Measurements from ENCODE around the gene ADM5. TPM values are rescaled to one million over a fixed set of nuclear protein-coding genes. Genes with fewer than 3 reads are reported as not detected.
A peak's percentile ranks its signal among the peaks of the same experiment; 100 is the strongest.

Gene ADM5
- total and polyA plus RNA-seq, 2 experiments from 2014 or later: 2.8 to 5.7 TPM

DNA sequence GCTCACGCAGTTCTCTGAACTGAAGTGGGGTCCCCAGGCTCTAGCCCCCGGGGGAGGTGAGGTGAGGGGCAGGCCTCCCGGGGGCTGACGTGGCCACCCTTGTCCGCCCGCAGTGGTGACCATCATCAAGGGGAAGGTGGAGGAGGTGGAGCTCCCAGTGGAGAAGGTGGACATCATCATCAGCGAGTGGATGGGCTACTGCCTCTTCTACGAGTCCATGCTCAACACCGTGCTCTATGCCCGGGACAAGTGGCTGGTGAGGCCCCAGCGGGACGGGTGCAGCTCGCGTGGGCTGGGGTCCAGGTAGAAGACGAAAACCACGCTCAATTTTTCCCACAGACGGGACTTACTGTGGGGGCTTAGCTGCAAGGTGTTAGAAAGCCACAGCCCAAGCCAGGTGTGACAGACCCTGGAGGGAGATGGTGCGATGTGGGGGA, 5.6 kb upstream of the ADM5 start:
- no peak overlapping the region for H3K4me3 ChIP-seq
- Mint-ChIP-seq H3K27me3 (ENCODE audit: insufficient read depth, low read depth, poor library complexity) (peaks cover 32% of the 10 kb centered on the region), H3K9me3 (no peaks in the 10 kb centered on the region), H3K36me3 (ENCODE audit: low read depth) (peaks cover 70% of the 10 kb centered on the region), H3K4me1 (peaks cover 50% of the 10 kb centered on the region), H3K4me3 (no peak overlapping the region), H3K27ac (no peak overlapping the region)
- H4K20me1 ChIP-seq (replicated peaks; ENCODE audit: insufficient read depth): peaks cover 57% of the 10 kb centered on the region
- no peaks in the 10 kb centered on the region for H3K9me2 ChIP-seq (ENCODE audit: insufficient read depth)
- peaks cover 51% of the 10 kb centered on the region for H3K79me2 ChIP-seq (replicated peaks; ENCODE audit: insufficient read depth)
- peaks cover 44% of the 10 kb centered on the region for H3K36me3 ChIP-seq (ENCODE audit: insufficient read depth)
- H3K27ac ChIP-seq (ENCODE audit: low read depth): peak overlapping the region; percentile 68; the same call in 1 of the 2 replicates
- ATAC-seq: no peak
- no peak overlapping the region for H3K4me2 ChIP-seq
- H2AFZ ChIP-seq: no peak overlapping the region
- H3K4me1 ChIP-seq (ENCODE audit: insufficient read depth): peaks cover 36% of the 10 kb centered on the region
- peaks cover 66% of the 10 kb centered on the region for H3F3A ChIP-seq (replicated peaks; ENCODE audit: low read depth)
- no peak for DNase-seq (ENCODE audit: low spot score)
- H3K27me3 ChIP-seq (ENCODE audit: insufficient read depth): no peaks in the 10 kb centered on the region
- TF ChIP-seq EZH2phosphoT487 (IDR thresholded peaks at IDR 0.05; ENCODE audit: unreplicated experiment): no peak
- TF ChIP-seq, protein P1, sequence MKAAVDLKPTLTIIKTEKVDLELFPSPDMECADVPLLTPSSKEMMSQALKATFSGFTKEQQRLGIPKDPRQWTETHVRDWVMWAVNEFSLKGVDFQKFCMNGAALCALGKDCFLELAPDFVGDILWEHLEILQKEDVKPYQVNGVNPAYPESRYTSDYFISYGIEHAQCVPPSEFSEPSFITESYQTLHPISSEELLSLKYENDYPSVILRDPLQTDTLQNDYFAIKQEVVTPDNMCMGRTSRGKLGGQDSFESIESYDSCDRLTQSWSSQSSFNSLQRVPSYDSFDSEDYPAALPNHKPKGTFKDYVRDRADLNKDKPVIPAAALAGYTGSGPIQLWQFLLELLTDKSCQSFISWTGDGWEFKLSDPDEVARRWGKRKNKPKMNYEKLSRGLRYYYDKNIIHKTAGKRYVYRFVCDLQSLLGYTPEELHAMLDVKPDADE (IDR thresholded peaks at IDR 0.05): no peak
- TF ChIP-seq, protein P2, sequence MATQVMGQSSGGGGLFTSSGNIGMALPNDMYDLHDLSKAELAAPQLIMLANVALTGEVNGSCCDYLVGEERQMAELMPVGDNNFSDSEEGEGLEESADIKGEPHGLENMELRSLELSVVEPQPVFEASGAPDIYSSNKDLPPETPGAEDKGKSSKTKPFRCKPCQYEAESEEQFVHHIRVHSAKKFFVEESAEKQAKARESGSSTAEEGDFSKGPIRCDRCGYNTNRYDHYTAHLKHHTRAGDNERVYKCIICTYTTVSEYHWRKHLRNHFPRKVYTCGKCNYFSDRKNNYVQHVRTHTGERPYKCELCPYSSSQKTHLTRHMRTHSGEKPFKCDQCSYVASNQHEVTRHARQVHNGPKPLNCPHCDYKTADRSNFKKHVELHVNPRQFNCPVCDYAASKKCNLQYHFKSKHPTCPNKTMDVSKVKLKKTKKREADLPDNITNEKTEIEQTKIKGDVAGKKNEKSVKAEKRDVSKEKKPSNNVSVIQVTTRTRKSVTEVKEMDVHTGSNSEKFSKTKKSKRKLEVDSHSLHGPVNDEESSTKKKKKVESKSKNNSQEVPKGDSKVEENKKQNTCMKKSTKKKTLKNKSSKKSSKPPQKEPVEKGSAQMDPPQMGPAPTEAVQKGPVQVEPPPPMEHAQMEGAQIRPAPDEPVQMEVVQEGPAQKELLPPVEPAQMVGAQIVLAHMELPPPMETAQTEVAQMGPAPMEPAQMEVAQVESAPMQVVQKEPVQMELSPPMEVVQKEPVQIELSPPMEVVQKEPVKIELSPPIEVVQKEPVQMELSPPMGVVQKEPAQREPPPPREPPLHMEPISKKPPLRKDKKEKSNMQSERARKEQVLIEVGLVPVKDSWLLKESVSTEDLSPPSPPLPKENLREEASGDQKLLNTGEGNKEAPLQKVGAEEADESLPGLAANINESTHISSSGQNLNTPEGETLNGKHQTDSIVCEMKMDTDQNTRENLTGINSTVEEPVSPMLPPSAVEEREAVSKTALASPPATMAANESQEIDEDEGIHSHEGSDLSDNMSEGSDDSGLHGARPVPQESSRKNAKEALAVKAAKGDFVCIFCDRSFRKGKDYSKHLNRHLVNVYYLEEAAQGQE (IDR thresholded peaks at IDR 0.05; ENCODE audit: unreplicated experiment): no peak
- TF ChIP-seq ZNF114 (CRISPR knock-in tag; IDR thresholded peaks at IDR 0.05): no peak
- no peak for TF ChIP-seq STAT1 (IDR thresholded peaks at IDR 0.05; ENCODE audit: unreplicated experiment)
- TF ChIP-seq POLR2AphosphoS5 (IDR thresholded peaks at IDR 0.05; ENCODE audit: low read depth): no peak
- TF ChIP-seq, protein P3, sequence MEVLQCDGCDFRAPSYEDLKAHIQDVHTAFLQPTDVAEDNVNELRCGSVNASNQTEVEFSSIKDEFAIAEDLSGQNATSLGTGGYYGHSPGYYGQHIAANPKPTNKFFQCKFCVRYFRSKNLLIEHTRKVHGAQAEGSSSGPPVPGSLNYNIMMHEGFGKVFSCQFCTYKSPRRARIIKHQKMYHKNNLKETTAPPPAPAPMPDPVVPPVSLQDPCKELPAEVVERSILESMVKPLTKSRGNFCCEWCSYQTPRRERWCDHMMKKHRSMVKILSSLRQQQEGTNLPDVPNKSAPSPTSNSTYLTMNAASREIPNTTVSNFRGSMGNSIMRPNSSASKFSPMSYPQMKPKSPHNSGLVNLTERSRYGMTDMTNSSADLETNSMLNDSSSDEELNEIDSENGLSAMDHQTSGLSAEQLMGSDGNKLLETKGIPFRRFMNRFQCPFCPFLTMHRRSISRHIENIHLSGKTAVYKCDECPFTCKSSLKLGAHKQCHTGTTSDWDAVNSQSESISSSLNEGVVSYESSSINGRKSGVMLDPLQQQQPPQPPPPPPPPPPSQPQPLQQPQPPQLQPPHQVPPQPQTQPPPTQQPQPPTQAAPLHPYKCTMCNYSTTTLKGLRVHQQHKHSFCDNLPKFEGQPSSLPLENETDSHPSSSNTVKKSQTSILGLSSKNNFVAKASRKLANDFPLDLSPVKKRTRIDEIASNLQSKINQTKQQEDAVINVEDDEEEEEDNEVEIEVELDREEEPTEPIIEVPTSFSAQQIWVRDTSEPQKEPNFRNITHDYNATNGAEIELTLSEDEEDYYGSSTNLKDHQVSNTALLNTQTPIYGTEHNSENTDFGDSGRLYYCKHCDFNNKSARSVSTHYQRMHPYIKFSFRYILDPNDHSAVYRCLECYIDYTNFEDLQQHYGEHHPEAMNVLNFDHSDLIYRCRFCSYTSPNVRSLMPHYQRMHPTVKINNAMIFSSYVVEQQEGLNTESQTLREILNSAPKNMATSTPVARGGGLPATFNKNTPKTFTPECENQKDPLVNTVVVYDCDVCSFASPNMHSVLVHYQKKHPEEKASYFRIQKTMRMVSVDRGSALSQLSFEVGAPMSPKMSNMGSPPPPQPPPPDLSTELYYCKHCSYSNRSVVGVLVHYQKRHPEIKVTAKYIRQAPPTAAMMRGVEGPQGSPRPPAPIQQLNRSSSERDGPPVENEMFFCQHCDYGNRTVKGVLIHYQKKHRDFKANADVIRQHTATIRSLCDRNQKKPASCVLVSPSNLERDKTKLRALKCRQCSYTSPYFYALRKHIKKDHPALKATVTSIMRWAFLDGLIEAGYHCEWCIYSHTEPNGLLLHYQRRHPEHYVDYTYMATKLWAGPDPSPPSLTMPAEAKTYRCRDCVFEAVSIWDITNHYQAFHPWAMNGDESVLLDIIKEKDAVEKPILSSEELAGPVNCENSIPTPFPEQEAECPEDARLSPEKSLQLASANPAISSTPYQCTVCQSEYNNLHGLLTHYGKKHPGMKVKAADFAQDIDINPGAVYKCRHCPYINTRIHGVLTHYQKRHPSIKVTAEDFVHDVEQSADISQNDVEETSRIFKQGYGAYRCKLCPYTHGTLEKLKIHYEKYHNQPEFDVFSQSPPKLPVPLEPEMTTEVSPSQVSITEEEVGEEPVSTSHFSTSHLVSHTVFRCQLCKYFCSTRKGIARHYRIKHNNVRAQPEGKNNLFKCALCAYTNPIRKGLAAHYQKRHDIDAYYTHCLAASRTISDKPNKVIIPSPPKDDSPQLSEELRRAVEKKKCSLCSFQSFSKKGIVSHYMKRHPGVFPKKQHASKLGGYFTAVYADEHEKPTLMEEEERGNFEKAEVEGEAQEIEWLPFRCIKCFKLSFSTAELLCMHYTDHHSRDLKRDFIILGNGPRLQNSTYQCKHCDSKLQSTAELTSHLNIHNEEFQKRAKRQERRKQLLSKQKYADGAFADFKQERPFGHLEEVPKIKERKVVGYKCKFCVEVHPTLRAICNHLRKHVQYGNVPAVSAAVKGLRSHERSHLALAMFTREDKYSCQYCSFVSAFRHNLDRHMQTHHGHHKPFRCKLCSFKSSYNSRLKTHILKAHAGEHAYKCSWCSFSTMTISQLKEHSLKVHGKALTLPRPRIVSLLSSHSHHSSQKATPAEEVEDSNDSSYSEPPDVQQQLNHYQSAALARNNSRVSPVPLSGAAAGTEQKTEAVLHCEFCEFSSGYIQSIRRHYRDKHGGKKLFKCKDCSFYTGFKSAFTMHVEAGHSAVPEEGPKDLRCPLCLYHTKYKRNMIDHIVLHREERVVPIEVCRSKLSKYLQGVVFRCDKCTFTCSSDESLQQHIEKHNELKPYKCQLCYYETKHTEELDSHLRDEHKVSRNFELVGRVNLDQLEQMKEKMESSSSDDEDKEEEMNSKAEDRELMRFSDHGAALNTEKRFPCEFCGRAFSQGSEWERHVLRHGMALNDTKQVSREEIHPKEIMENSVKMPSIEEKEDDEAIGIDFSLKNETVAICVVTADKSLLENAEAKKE (CRISPR knock-in tag; IDR thresholded peaks at IDR 0.05): no peak
- no peak for TF ChIP-seq EZH2 (IDR thresholded peaks at IDR 0.05; ENCODE audit: low read depth, unreplicated experiment)
- TF ChIP-seq ZNF331 (CRISPR knock-in tag; IDR thresholded peaks at IDR 0.05; ENCODE audit: low read depth): no peak
- no peak for TF ChIP-seq JUNB (IDR thresholded peaks at IDR 0.05; ENCODE audit: unreplicated experiment)
- TF ChIP-seq CREB1 (CRISPR knock-in tag; IDR thresholded peaks at IDR 0.05; ENCODE audit: low read depth): no peak
- TF ChIP-seq, protein P4, sequence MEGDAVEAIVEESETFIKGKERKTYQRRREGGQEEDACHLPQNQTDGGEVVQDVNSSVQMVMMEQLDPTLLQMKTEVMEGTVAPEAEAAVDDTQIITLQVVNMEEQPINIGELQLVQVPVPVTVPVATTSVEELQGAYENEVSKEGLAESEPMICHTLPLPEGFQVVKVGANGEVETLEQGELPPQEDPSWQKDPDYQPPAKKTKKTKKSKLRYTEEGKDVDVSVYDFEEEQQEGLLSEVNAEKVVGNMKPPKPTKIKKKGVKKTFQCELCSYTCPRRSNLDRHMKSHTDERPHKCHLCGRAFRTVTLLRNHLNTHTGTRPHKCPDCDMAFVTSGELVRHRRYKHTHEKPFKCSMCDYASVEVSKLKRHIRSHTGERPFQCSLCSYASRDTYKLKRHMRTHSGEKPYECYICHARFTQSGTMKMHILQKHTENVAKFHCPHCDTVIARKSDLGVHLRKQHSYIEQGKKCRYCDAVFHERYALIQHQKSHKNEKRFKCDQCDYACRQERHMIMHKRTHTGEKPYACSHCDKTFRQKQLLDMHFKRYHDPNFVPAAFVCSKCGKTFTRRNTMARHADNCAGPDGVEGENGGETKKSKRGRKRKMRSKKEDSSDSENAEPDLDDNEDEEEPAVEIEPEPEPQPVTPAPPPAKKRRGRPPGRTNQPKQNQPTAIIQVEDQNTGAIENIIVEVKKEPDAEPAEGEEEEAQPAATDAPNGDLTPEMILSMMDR (conservative IDR thresholded peaks at IDR 0.05; ENCODE audit: low read depth in 2 of 2): no peak

All from GM23338 (cell line).